ENCODE measurements around the gene KIAA0319L. TPM values are rescaled to one million over a fixed set of nuclear protein-coding genes. Genes with fewer than 3 reads are reported as not detected.

KIAA0319L gene
- total RNA-seq: 55.6 and 71.1 TPM in 2 replicates

DNA sequence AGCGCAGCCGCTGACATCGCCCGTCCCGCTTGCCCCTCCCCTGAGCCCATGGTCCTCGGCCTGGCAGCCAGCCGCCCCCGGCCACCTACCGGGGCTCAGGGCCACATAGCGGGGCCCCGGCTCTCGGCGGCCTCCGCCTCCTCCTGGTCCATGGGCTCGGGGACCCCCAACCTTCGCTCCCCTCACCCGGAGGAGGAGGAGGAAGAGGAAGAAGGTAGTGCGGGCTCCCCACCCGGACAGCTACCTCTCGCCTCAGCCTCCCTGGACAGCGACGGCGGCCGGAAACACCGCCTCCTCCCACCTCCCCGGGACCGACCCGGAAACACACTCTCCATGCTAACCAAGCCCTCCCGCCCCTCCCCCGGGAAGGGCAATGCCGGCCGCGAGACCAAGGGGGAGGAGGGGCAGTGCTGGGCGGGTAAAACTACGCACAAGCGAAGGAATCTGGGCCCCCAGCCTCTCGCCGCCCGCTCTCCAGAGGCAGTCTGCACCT lies at the start of gene KIAA0319L:
Gene KIAA0319L (minus strand): TSS at position 286 of the 493 bp plus-strand sequence. CDS start 2,912 bp downstream, outside the sequence.

DNA sequence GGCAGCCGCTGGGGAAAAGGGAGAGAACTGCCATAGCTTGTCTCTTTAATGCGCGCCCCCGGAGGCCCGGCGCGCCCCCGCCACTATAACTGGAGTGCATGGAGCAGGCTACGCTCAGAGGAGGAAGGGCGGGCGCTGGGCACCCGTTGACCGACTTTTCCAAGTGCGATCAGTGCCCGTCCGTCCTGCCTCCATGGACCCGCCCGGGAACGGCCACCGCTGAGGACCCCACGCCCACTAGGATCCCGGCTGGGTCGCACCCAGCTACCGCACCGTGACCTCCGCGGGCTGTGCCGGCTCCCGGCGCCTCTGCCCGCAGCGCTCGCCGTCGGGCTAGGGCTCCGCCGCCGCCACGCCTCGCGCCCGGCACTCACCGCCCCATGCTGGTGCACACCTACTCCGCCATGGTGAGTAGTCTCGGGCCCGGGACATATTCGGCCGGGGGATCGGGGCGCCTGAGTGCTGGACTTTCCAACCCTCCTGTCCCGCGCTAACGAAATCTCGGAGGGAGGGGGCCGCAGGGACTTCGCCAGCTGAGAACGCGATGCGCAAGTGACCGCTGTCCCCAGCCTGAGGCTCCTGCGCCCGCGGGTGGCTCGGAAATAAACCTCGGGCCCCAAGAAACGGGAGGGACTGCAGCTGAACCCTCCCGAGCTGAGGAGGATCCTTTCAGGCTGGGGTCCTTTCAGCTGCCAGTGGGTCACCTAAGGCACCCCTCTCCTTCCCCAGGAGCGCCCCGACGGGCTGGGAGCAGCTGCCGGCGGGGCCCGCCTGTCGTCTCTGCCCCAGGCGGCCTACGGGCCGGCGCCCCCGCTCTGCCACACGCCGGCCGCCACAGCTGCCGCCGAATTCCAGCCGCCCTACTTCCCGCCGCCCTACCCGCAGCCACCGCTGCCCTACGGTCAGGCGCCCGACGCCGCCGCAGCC lies 16.3 kb upstream of the KIAA0319L start, which contains the start of gene TFAP2E:
Gene TFAP2E (plus strand): TSS at position 117 of the 927 bp plus-strand sequence. CDS start 264 bp downstream, at position 381.

GRCh38 chr1:35557611-35558373 lies 589 bp upstream of the KIAA0319L start, which contains the start of gene NCDN:
NCDN (plus strand) TSS chr1:35557799; CDS start chr1:35558191, 392 bp downstream.

Other genes with a start within 250 kb of the KIAA0319L start
- 14.4 and 14.6 TPM in 2 replicates for gene NCDN, start 396 bp upstream of the KIAA0319L start, total RNA-seq
- gene TFAP2E, start 15.9 kb upstream of the KIAA0319L start, total RNA-seq: under 0.01 TPM in 1 of 2 replicates, not detected in the other
- 36.4 and 48.2 TPM in 2 replicates for gene PSMB2, start 84.1 kb upstream of the KIAA0319L start, total RNA-seq
- gene C1orf216, start 161.5 kb upstream of the KIAA0319L start, total RNA-seq: 12.9 and 14.8 TPM in 2 replicates
- gene CLSPN, start 212.6 kb upstream of the KIAA0319L start, total RNA-seq: 39.4 and 45.7 TPM in 2 replicates